Activated CD4-positive, alpha-beta T cell treated with anti-CD3 and anti-CD28 coated beads, Interleukin-2, Interleukin-6, amounts not matched to agents 100 ng/mL and 50 ng/mL, durations not matched to agents 16 hours and 8 hours (primary cell): Measurements from ENCODE around the gene CTTN.

Source experiments
- DNase-seq: peaks from one replicate; pipeline ENCODE4 v3.0.0-alpha.2; 2020

The CTTN gene

DNA sequence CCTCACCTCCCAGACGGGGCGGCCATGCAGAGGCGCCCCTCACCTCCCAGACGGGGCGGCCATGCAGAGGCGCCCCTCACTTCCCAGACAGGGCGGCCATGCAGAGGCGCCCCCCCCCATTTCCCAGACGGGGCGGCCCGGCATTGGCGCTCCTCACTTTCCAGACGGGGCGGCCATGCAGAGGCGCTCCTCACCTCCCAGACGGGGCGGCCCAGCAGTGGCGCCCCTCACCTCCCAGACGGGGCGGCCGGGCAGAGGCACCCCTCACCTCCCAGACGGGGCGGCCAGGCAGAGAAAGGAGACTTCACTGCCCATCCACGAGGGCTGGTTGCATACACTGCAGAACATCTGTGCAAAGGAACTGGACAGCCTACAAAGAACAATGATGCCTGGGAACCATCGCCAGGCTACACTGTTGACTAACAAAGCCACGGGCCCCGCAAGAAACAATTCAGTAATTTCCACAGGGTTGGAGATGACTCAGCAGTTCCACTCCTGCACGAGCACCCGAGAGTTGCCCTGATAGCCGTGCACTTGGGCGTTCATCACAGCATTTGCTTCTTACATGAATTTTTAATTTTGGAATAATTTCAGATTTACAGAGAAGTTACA, 58.7 kb downstream of the CTTN start:
- peak; percentile 21 for DNase-seq

DNA sequence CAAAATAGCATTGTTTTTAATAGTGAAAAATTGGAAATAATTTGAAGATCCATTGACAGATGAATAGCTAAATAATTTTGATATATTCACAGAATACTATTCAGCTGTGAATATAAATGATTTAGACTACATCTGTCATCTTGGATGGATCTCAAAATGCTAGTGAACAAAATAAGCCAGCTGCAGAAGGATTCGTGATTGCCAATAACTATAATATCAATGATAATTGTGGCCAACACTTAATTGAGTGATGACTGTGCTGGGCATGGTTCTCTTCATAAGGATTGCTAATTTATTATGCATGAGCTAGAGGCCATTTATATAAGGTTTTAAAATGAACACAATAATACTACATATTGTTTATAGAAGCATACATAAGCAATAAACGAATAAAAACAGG, 60.4 kb downstream of the CTTN start:
- no peak for DNase-seq

DNA sequence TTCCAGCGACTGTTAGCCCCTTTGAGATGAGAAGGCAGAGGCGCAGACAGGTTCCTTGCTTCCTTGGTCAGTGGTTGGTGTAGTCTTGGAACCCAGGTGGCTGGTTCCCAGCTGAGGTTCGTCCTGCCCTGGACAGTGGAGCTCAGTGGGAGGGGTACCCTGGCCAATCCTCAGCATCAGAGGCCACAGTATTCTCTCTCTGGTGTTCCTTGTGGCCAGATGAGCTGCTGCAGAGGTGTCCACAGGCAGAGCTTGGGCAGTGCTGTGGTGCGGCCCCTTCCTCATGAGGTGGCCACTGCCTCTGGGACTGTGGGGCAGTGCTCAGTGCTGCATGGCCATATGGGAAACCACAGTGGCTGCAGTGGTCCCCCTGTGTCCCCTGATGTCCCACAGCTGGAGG, 61.8 kb downstream of the CTTN start:
- no peak for DNase-seq

- DNase-seq: no peak
Observed at GRCh38 chr11:70460964-70461363, 62.6 kb downstream of the CTTN start.

GRCh38 chr11:70462818-70463477, 64.6 kb downstream of the CTTN start:
- DNase-seq: no peak

GRCh38 chr11:70463478-70464255, 65.3 kb downstream of the CTTN start:
- no peak for DNase-seq

- no peak for DNase-seq
Observed at GRCh38 chr11:70464509-70465361, 66.4 kb downstream of the CTTN start.

GRCh38 chr11:70466154-70466553, 67.8 kb downstream of the CTTN start:
- no peak for DNase-seq

GRCh38 chr11:70466596-70466995, 68.3 kb downstream of the CTTN start:
- no peak for DNase-seq

DNA sequence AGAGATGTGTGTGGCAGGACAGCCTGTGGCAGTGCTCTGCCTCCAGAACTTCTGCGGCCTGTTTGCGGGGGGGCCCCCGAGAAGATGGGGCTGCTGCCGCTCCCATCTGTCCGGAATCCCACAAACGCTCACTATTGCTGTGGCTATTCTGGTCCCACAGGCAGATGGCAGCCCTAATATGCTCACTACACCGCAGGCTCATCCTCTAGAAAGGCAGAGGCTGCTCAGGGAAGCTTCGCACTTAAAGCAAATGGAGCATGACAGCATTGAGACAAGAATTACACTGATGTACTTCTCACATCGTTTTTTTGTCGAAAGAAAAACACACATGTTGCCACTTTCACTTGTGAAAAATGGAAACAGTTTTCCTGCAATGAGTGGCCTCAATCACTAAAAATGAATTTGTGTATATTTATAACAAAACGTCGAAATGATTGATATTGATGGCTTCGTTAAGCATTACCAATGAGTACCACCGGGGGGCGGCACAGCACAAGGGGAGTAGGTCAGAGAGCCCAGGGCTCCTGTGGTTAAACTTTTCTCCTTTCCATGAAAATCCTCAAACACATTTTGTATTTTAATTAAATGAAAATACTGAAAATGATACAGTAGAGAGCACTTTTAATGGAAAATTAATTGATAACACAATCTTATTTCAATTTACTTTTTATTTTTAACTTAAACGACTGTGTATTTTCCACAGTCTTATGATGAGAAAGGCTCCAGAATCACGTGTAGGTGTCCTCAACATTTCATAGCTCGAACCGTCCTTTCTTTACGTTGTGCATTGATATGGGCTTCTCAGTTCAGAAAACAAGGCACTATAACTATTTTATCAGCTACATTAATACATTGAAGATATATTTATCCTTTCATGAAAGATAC, 69.1 kb downstream of the CTTN start:
- peak; percentile 61 for DNase-seq

DNA sequence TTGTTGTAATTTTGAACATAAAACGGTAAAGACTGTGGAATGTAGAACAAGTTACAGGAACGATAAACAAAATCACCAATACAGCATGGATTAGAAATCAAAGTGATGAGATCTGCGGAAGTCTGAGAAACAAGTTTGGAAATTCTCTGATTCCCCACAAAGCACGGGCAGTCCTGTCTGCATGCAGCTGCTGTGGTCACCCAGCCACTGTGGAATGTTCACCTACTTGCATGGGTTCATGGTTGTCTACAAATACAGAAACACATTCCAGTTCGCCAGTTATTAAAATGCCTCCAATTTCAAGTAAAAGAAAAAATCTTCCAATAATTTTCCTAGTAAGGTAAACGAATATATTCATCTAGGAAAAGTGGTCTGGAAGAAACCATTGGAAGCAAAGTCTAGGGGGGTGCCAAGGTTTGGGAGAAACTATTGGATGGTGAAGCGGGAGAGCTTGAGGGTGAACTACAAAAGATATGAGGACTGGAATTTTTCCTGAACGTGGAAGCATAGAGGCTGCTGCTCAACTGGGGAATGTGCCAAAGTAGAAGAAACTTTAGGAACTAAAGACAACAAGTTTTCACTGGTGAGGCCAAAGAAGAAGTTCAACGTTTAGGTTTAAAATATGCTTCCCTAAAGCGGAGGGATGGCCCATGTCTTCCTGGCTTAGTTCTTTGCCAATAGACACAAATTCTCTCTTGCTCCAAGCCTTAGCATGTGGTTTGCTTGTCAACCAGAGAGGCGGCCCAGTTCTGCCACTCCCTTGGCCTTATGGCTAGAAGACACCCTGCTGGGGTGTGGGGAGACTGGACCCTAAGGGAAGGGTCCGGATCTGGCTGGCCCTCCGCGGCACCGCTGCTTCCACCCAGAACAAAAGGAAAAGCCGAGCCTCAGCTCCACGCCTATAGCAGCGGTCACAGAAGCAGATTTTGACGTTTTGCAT, 70.2 kb downstream of the CTTN start:
- DNase-seq: no peak

- no peak for DNase-seq
Observed at GRCh38 chr11:70470127-70470526, 71.8 kb downstream of the CTTN start.

DNA sequence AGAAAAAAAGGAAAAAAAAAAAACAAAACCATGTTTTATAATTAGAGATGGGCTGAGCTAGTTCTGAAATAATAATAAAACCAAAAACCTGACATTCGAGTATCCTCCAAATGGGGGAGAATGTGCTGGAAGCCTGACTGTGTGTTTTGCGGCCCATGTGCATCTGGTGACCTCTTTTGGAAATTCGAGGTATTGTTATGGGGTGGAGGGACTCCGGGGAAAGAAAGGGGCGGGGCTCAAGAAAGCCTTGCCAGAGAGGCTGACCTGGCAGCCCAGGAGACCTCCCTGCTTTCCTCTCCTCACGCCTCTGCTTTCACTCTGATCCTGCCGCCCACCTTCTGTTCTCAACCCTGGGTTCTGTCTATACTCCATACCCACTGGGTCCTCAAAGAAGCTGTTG, 72.9 kb downstream of the CTTN start:
- peak; percentile 28 for DNase-seq

GRCh38 chr11:70472240-70472639, 73.9 kb downstream of the CTTN start:
- no peak for DNase-seq

GRCh38 chr11:70473186-70473872, 75.0 kb downstream of the CTTN start:
- no peak for DNase-seq

DNA sequence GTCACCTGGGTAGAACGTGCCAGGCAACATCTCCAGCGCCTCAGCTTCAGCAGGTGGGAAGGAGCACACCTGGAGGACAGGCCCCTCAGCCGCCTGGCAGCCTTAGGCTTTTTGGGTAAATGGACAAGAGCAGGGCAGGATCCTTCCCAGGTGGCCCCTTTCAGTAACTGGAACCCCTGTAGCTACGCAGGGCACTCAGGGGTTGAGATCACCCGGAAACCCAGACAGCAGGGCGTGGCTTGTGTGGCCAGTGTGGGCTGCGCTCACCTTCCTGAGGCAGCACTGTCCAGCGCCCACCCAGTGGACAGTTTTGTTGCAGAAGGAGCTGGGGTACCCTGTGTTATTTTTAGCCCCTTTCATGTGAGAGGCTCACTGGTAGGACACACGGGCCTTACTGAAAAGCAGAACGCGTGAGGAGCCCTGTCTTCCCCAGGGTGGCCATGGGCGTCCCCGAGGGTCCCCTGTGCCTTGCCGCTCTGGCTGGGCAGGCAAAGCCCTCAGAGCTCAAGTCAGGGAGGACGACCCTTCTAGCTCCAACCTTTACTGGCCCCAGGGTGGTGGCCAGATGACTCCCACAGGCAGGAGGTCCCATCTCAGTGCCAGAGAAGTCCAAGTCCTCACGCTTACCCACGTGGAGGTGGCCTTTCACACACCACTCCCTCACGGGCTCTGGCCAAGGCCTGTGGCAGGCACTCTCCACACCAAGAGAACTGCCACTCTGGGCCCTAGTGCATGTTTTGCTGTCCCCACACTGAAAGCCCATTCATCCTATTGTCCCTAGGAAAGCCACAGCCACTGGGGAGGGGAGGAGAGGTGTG, 75.8 kb downstream of the CTTN start:
- DNase-seq: no peak

DNA sequence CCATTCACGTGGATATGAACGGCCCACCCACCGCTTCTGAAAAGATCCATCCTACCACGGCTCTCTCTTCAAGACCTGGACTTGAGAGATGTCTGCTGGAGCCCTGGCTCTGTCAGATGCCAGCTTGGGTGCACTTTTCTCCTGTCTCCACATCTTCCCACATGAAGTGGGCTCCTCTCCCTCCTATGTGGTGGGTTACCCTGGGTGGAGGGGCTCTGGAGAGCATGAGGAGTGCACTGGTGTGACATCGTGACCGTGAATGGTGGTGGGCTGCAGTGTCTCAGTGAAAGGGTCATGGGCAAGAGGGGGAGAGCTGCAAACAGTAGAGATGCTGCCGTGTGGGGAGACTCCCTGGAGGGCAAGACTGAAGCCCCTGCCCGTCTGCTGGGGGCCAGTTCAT, 76.4 kb downstream of the CTTN start:
- DNase-seq: no peak

DNA sequence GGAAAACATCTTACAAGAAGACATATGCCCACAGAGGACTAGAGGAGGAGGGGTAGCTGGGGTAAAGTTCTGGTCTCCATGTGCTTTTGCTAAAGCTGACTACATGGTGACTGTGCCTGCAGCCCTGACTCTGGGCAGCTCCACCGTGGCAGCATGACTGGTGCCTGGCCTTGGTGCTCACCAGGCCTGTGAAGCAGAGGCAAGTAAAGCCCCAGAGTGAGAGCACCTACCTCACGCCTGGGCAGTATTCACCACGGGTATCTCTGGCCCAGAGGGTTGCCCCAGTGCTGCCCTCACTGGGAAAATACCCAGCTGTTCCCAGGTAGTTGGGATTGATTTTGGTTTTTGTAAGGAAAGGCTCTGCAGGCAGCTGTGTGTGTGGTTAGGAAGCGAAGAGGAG, 78.3 kb downstream of the CTTN start:
- no peak for DNase-seq

DNA sequence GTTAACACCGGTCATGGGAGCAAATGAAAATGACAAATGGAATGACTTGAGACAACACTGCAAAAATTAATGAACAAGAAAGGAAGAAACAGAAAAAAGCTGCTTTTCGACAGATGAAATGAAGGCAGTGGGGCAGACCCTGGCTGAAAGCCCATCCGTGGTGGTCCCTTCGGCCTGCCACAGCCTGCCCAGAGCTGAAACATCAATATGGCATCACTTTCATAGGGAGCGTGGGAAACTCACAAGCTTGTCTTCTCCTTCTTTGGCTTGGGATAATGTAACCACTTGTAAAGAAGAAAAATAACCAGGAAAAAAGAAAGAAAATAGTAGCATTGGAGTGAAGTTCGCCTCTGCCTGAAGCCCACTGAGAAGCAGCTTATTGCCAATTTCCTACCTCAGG, 78.8 kb downstream of the CTTN start:
- DNase-seq: no peak

GRCh38 chr11:70477609-70478008, 79.3 kb downstream of the CTTN start:
- no peak for DNase-seq
